Amniotic stem cell (primary cell): Measurements from ENCODE around the gene MAN2B1.
"Not testable (repeated sequence)": the region's sequence is repeated elsewhere in the genome, so short reads cannot be mapped to it uniquely, and the experiment has no call there.

Experiments used
- DNase-seq: peaks from one replicate; lab custom pipeline; 2025; lab: John Stamatoyannopoulos, UW

MAN2B1 gene

DNA sequence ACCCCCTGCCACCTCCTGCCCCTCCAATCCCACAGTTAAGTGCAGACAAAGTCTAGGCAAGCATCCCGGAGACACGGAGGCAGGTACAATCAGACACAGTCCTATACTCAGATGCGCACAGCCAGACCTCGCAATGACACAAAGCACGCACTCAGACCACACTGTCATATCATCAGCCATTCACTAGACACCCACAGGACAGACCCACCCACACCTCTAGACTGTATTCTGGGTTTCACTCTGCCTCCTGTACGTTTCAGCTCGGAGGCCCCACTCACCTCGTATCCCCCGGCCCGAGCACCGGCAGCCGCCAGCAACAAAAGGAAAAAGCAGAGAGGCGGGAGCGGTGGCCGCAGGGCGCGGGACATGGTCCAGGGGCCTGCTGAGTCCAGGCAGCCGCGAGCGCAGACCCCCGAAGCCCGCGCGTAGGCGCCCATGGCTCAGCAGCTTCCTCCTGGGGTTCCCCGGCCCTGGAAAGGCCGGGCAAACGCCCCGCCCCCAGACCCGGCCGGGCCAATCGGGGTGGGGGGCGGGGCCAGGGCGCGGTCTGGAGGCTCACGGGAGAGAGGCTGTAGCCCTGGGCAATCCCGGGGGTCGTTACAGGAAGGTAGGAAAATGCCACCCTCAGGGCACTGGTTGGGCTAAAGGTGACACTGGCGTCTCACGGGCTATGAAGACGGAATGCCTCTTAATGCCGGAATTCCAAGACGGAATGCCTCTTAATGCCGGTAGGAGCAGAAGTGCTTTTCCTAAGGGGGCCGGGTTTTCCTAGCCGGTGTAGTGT lies at the start of gene MAN2B1, which contains the start of gene WDR83:
Gene MAN2B1 (minus strand): TSS at position 478 of the 784 bp plus-strand sequence. CDS start 41 bp downstream, at position 437.
Gene WDR83 (plus strand): TSS at position 543 of the 784 bp plus-strand sequence. CDS start 2,984 bp downstream, outside the sequence.
- DNase-seq: peak; percentile 68

- no peak for DNase-seq
Observed at GRCh38 chr19:12715929-12716328, 49.4 kb upstream of the MAN2B1 start.

DNA sequence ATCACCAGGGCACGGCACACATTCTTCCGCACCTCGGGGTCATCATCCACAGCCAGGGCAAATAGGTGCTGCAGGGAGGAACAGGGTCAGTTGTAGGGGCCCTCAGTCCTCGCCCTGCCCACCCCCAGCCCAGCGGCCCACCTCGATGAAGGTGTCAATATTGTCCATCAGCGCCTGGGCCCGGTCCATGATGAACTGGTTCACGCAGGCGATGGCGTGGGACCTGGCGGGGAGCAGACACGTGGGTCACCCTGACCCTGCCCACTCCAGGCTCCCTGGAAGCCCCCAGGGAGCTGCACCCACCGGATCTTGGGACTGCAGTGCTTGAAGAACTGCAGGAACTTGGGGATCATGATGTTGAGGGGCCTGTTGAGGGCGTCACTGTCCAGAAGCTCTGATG lies 48.6 kb upstream of the MAN2B1 start:
- no peak for DNase-seq

DNA sequence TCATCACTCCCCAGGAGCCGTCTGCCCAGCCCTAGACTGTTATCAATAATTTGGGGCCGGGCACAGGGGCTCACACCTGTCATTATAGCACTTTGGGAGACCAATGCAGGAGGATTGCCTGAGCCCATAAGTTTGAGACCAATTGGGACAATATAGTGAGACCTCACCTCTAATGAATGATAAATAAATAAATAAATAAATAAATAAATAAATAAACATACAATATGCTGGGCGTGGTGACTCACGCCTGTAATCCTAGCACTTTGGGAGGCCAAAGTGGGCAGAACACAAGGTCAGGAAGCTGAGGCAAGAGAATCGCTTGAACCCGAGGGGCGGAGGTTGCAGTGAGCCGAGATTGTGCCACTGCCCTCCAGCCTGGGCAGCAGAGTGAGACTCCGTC lies 46.8 kb upstream of the MAN2B1 start:
- DNase-seq: not testable (repeated sequence)

DNA sequence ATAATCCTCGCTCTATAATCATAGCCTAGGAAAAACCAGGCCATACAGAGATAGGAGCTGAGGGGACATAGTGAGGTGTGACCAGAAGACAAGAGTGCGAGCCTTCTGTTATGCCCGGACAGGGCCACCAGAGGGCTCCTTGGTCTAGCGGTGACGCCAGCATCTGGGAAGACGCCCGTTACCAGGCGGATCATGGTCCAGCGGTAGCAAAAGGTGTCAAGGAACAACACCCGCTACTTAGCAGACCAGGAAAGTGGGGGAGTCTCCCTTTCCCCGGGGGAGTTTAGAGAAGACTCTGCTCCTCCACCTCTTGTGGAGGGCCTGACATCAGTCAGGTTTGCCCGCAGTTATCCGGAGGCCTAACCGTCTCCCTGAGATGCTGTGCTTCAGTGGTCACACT lies 45.5 kb upstream of the MAN2B1 start:
- not testable (repeated sequence) for DNase-seq

- no peak for DNase-seq
Observed at GRCh38 chr19:12711187-12711586, 44.6 kb upstream of the MAN2B1 start.

DNA sequence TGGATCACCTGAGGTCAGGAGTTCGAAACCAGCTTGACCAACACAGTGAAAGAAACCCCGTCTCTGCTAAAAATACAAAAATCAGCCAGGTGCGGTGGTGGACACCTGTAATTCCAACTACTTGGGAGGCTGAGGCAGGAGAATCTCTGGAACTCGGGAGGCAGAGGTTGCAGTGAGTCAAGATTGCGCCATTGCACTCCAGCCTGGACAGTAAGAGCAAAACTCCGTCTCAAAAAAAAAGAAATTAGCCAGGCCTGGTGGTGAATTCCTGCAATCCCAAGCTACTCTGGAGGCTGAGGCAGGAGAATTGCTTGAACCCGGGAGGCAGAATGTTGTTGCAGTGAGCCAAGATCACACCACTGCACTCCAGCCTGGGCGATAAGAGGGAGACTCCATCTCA lies 42.1 kb upstream of the MAN2B1 start:
- DNase-seq: no peak

GRCh38 chr19:12706332-12706718 lies 39.8 kb upstream of the MAN2B1 start:
- no peak for DNase-seq

- DNase-seq: no peak
Observed at GRCh38 chr19:12705654-12706331, 39.3 kb upstream of the MAN2B1 start.

DNA sequence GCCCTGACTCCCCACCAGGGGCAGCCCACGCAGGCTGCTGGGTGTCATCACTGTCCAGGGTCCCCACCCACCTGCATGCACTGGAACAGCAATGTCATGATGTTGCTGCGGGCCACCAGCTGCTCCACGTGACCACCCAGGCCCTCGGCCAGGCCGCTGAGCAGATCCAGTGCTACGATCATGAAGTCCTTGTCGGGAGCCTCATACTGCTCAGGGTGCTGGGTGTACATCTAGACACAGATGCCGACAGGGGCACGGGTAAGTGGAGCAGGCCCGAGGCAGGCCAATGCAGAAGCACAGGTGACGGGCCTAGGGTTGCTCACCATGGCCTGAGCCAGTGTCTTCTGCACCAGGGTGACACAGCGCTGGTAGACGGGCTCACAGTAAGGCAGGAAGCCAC lies 38.6 kb upstream of the MAN2B1 start:
- no peak for DNase-seq

- DNase-seq: no peak
Observed at GRCh38 chr19:12703046-12703445, 36.5 kb upstream of the MAN2B1 start.

GRCh38 chr19:12701596-12702282 lies 35.2 kb upstream of the MAN2B1 start:
- no peak for DNase-seq

- no peak for DNase-seq
Observed at GRCh38 chr19:12698138-12698537, 31.6 kb upstream of the MAN2B1 start.

DNA sequence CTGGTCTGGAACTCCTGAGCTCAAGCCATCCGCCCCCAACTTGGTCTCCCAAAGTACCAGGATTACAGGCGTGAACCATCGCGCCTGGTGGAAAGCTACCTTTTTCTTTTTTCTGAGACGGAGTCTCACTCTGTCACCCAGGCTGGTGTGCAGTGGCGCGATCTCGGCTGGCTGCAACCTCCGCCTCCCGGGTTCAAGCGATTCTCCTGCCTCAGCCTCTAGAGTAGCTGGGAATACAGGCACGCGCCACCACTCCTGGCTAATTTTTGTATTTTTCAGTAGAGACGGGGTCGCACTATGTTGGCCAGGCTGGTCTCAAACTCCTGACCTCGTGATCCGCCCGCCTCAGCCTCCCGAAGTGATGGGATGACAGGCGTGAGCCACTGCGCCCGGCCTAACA lies 30.9 kb upstream of the MAN2B1 start:
- not testable (repeated sequence) for DNase-seq

DNA sequence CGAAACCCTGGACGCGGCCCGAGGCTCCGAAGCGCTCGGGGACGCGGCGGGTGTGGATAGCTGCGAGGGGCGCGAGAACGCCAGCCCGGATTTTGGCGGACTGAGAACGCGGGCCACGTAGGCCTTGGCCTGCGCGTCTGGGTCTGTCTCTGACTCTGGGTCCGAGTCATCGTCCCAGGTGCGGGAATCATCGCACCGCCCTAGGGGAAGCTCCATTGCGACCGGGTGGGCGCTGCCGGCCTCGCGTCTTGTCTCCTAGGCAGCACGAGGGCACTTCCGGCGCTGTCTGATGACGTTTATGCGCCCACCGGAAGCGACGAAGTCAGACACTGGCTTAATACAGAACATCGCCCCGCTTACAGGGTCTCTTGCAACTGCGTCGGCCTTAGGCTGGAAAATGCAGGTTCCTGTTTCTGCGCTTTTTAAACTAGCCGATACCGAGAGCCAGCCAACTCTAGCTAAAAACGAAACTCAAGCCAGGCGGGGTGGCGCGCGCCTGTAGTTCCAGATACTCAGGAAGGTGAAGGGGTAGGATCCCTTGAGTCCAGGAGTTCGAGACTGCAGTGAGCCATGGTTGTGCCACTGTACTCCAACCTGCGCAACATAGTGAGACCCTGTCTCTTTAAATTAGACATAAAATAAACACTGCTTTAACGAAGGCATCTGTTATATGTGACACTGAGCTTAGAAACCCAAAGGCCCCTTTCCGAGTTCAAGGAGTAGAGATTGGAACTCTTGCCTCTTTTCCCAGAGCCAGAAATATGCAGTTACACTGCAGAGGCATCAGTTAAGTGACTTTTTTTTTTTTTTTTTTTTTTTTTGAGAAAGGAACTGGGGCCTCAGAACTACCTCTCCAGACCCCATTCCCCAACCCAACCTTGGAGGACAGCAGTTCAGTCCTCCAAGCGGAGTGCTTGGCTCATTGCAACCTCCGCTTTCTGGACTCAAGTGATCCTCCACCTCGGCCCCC lies 30.1 kb upstream of the MAN2B1 start, which contains the start of gene FBXW9:
Gene FBXW9 (minus strand): TSS at position 266 of the 970 bp plus-strand sequence. CDS start 50 bp downstream, at position 216.
- peak; percentile 45 for DNase-seq

GRCh38 chr19:12695997-12696365 lies 29.4 kb upstream of the MAN2B1 start:
- no peak for DNase-seq

DNA sequence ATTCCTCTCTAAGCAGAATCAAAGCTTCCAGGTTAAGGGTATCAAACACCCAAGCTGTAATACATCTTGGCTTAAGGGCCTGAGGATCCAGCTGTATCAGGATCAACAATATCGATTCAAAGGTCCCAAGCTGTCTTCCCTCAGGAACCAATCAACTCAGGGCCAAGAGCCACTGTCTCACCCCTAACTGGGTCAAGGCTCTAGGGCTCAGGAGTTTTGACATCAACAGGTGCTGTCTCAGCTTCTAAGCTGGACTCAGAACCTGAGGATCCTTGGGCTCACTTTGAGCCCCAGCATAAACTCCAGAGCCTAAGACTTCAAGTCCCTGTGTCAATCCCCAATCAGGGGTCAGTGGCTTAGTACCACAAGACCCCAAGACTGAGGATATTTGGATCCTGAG lies 29.0 kb upstream of the MAN2B1 start:
- DNase-seq: no peak

- DNase-seq: no peak
Observed at GRCh38 chr19:12695096-12695495, 28.6 kb upstream of the MAN2B1 start.

- DNase-seq: no peak
Observed at GRCh38 chr19:12694641-12695040, 28.1 kb upstream of the MAN2B1 start.

DNA sequence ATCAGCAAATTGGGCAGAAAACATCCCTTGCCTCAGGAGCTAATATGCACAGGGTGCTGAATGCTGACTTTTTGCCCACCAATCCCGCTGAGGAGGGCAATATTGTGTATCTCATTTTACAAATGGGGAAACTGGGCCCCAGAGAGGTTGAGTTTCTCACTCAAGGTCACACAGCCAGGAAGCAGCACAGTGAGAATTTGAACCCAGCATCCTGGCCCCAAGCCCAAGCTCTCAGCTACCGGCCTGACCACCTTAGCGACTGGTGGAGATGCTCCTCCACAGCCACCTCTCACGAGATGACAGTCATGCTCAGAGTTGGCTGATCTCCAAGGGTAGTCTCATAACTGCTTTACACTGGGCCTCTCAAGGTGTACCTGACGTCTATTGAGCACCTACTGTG lies 26.4 kb upstream of the MAN2B1 start:
- DNase-seq: no peak

DNA sequence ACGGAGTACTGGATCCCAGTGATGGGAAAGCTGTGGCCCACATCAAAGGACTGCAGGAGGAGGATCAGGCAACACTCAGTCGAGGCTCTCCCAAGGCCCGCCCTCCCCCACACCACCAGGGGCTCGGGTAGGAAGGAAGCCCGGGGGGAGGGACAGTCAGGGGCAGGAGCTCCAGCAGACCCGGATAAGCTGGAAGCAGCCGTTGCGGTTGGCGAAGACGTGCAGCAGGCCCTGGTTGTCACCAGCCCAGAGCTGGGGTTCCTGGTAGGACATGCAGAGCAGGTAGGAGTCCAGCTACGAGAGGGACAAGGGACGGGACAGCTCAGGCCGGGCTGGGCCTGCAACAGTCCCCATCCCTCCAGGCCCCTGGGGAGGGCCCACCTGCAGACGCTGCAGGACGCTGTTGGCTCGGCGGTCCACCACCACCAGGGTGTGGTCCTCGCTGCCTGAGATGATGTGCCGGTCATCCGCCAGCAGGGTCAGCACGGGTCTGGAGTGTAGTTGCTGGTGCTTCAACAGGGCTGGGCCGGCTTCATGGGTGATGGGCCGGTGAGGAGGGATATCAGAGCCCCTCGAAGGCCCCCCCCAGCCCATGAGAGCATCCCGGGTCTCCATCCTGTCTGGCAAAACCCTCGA lies 23.2 kb upstream of the MAN2B1 start:
- no peak for DNase-seq
